Smooth muscle cell (in vitro differentiated cells): ENCODE measurements around the gene MBNL1. TPM values are rescaled to one million over a fixed set of nuclear protein-coding genes. Genes with fewer than 3 reads are reported as not detected.

Source experiments
- DNase-seq: peaks from one replicate; lab custom pipeline; 2025; ENCODE audit not compliant: unreplicated experiment; lab: John Stamatoyannopoulos, UW
- H2AFZ ChIP-seq: fragments of 200-600 bp; sonication (generic); 2 replicates; pipeline ENCODE4 v1.6.0; 2016; ENCODE audit warnings: antibody characterized with exemption, low read depth, mild to moderate bottlenecking
- H3F3A ChIP-seq: fragments of 200-600 bp; sonication (generic); 2 replicates; pipeline ENCODE4 v1.6.0; 2017; ENCODE audit warnings: antibody characterized with exemption, low read depth
- H3K27ac ChIP-seq: fragments of 200-600 bp; sonication (generic); 2 replicates; pipeline ENCODE4 v1.5.1; 2016; ENCODE audit warnings: low read depth, mild to moderate bottlenecking
- H3K27me3 ChIP-seq: fragments of 200-600 bp; sonication (generic); 2 replicates; pipeline ENCODE4 v1.6.1; 2016; ENCODE audit warnings: low read depth, mild to moderate bottlenecking
- H3K36me3 ChIP-seq: fragments of 200-600 bp; sonication (generic); 2 replicates; pipeline ENCODE4 v1.5.1; 2016; ENCODE audit warnings: low read depth
- H3K4me1 ChIP-seq: fragments of 200-600 bp; sonication (generic); 2 replicates; pipeline ENCODE4 v1.5.1; 2016; ENCODE audit warnings: low read depth
- H3K4me2 ChIP-seq: fragments of 200-600 bp; sonication (generic); 2 replicates; pipeline ENCODE4 v1.6.0; 2016; ENCODE audit warnings: mild to moderate bottlenecking
- H3K4me3 ChIP-seq: fragments of 200-600 bp; sonication (generic); 2 replicates; pipeline ENCODE4 v1.5.1; 2016; ENCODE audit warnings: mild to moderate bottlenecking
- H3K79me2 ChIP-seq: fragments of 200-600 bp; sonication (generic); 2 replicates; pipeline ENCODE4 v1.6.0; 2016; ENCODE audit warnings: low read depth, mild to moderate bottlenecking
- H3K9ac ChIP-seq: fragments of 200-600 bp; sonication (generic); 2 replicates; pipeline ENCODE4 v1.6.0; 2016; ENCODE audit warnings: low read depth
- H3K9me3 ChIP-seq: fragments of 200-600 bp; sonication (generic); replicated peaks from 2 replicates; pipeline ENCODE4 v1.5.1; 2016; ENCODE audit warnings: low read depth
- H4K20me1 ChIP-seq: fragments of 200-600 bp; sonication (generic); 2 replicates; pipeline ENCODE4 v1.6.0; 2016; ENCODE audit warnings: low read depth
- CTCF ChIP-seq: fragments of 200-600 bp; sonication (generic); IDR thresholded peaks from 2 replicates; pipeline ENCODE4 v1.5.1; 2017; ENCODE audit warnings: borderline replicate concordance, mild to moderate bottlenecking, antibody characterized with exemption; ENCODE audit not compliant: insufficient read depth, poor library complexity, severe bottlenecking
- WGBS: methylation state at CpG from one replicate; pipeline ENCODE4 v1.1.7; 2016; ENCODE audit warnings: low lambda C conversion rate; 5-methylcytosine and 5-hydroxymethylcytosine counted together
- polyA plus RNA-seq: library from polyadenylated mRNA; unstranded; fragments of >200 nt; fragmentation: Nextera tagmentation; extraction: Ambion mirVana; gene quantifications from 2 replicates; pipeline ENCODE4 v1.2.1, GENCODE V29; 2016
- total RNA-seq: library from RNA; depleted of rRNA; stranded (reverse); fragments of >200 nt; gene quantifications from 2 replicates; pipeline ENCODE4 v1.2.3, GENCODE V29; 2014

Gene MBNL1
- total and polyA plus RNA-seq, 2 experiments from 2014 or later: 19.5 to 128 TPM

- no peak for DNase-seq
- no peaks in the 10 kb centered on the region for H3K4me1 ChIP-seq
- no peak overlapping the region for H3K4me2 ChIP-seq
- no peaks in the 10 kb centered on the region for H3K36me3 ChIP-seq
- H3K27me3 ChIP-seq: no peaks in the 10 kb centered on the region
- no peaks in the 10 kb centered on the region for H4K20me1 ChIP-seq
- H2AFZ ChIP-seq: no peak overlapping the region
- no peak overlapping the region for H3K27ac ChIP-seq
- WGBS: 90% methylated on average over 1 of the region's 1 CpG
- H3K9me3 ChIP-seq: no peaks in the 10 kb centered on the region
- no peaks in the 10 kb centered on the region for H3K79me2 ChIP-seq
- no peak overlapping the region for H3K9ac ChIP-seq
- H3F3A ChIP-seq: no peaks in the 10 kb centered on the region
- no peak overlapping the region for H3K4me3 ChIP-seq
- TF ChIP-seq CTCF: no peak
These were observed 25.4 kb upstream of the MBNL1 start for GRCh38 chr3:152243301-152243711.

- no peak for TF ChIP-seq CTCF
- WGBS: 91% methylated on average over 10 of the region's 10 CpGs
- H3K79me2 ChIP-seq: no peaks in the 10 kb centered on the region
- no peaks in the 10 kb centered on the region for H4K20me1 ChIP-seq
- H3K9me3 ChIP-seq: no peaks in the 10 kb centered on the region
- H3K4me2 ChIP-seq: no peak overlapping the region
- H3F3A ChIP-seq: no peaks in the 10 kb centered on the region
- DNase-seq: no peak
- H2AFZ ChIP-seq: no peak overlapping the region
- no peak overlapping the region for H3K9ac ChIP-seq
- no peak overlapping the region for H3K4me3 ChIP-seq
- no peaks in the 10 kb centered on the region for H3K27me3 ChIP-seq
- H3K4me1 ChIP-seq: no peaks in the 10 kb centered on the region
- no peaks in the 10 kb centered on the region for H3K36me3 ChIP-seq
- H3K27ac ChIP-seq: no peak overlapping the region
These were observed 24.8 kb upstream of the MBNL1 start for GRCh38 chr3:152243721-152244516.

- no peak overlapping the region for H3K27ac ChIP-seq
- no peak overlapping the region for H3K9ac ChIP-seq
- H3K4me3 ChIP-seq: no peak overlapping the region
- H3K27me3 ChIP-seq: no peaks in the 10 kb centered on the region
- no peak for DNase-seq
- H3K4me1 ChIP-seq: no peaks in the 10 kb centered on the region
- H3F3A ChIP-seq: no peaks in the 10 kb centered on the region
- H3K4me2 ChIP-seq: no peak overlapping the region
- WGBS: 87% methylated on average over 2 of the region's 2 CpGs
- no peak for TF ChIP-seq CTCF
- no peaks in the 10 kb centered on the region for H3K79me2 ChIP-seq
- no peaks in the 10 kb centered on the region for H3K36me3 ChIP-seq
- no peaks in the 10 kb centered on the region for H4K20me1 ChIP-seq
- no peak overlapping the region for H2AFZ ChIP-seq
- no peaks in the 10 kb centered on the region for H3K9me3 ChIP-seq
These were observed 24.2 kb upstream of the MBNL1 start for GRCh38 chr3:152244517-152244888.

GRCh38 chr3:152245498-152246170, 23.1 kb upstream of the MBNL1 start:
- 87% methylated on average over 3 of the region's 3 CpGs for WGBS
- Histone ChIP-seq H3K27ac (no peak overlapping the region), H4K20me1 (no peaks in the 10 kb centered on the region), H3K4me1 (no peaks in the 10 kb centered on the region), H3K79me2 (no peaks in the 10 kb centered on the region), H3K27me3 (no peaks in the 10 kb centered on the region), H3F3A (no peaks in the 10 kb centered on the region), H3K9ac (no peak overlapping the region), H3K9me3 (no peaks in the 10 kb centered on the region), H3K36me3 (no peaks in the 10 kb centered on the region), H3K4me3 (no peak overlapping the region), H3K4me2 (no peak overlapping the region), H2AFZ (no peak overlapping the region)
- DNase-seq: no peak
- no peak for TF ChIP-seq CTCF
